ENCODE results near the gene CFHR4. TPM values are rescaled to one million over a fixed set of nuclear protein-coding genes. Genes with fewer than 3 reads are reported as not detected.

The CFHR4 gene
- total and polyA plus RNA-seq, 2 donors (not counting 3 experiments of a cell fraction or from before 2014, with no cell fraction given), result not detected

DNA sequence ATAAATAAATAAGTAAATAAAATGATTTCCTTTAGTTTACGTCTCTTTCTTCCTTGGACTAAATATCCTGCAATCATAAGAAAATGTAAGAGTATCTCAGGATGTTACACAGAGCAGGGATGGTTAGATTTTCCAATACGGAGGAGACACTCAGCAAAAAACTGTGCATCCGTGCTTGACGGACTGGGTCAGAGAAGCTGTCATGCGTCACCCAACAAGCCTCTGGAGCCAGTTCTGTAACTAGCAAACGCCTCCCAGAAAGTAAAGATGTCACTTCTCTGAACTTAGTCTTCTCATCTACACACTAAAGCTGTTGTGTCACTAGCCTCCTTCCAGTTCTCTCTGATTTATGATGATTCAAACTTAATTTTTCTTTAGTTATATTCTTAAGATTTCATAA is 3.4 kb downstream of the CFHR4 start:
- no peaks in the 10 kb centered on the region for H3K79me2 ChIP-seq (ENCODE audit: control insufficient read depth, insufficient read depth, low read length)
- intact Hi-C loops (cut with micrococcal nuclease) (no loop called here), dilution Hi-C loops (cut with MboI; ENCODE audit: extremely low pct_ligation_motif_present, low sequenced_read_pairs) (no loop called here)
- no peak overlapping the region for H3K9ac ChIP-seq (replicated peaks; ENCODE audit: extremely low read depth, insufficient read depth, low read length)
- H3K9me1 ChIP-seq (replicated peaks; ENCODE audit: control insufficient read depth, extremely low read depth, insufficient read depth, low read length), result no peaks in the 10 kb centered on the region
- TF ChIP-seq JUN (IDR thresholded peaks at IDR 0.05; ENCODE audit: borderline replicate concordance, insufficient read depth, insufficient read length, low read depth) (no peak), MYC (IDR thresholded peaks at IDR 0.05; ENCODE audit: low read depth, low read length) (no peak), POLR2A (IDR thresholded peaks at IDR 0.05; ENCODE audit: low read depth, low read length) (no peak), EZH2 (IDR thresholded peaks at IDR 0.05; ENCODE audit: borderline replicate concordance, low read depth, low read length, severe bottlenecking) (no peak), GATA2 (IDR thresholded peaks at IDR 0.05; ENCODE audit: insufficient read depth, insufficient read length, low read depth, low read length) (no peak)
- TF ChIP-seq, protein P1, sequence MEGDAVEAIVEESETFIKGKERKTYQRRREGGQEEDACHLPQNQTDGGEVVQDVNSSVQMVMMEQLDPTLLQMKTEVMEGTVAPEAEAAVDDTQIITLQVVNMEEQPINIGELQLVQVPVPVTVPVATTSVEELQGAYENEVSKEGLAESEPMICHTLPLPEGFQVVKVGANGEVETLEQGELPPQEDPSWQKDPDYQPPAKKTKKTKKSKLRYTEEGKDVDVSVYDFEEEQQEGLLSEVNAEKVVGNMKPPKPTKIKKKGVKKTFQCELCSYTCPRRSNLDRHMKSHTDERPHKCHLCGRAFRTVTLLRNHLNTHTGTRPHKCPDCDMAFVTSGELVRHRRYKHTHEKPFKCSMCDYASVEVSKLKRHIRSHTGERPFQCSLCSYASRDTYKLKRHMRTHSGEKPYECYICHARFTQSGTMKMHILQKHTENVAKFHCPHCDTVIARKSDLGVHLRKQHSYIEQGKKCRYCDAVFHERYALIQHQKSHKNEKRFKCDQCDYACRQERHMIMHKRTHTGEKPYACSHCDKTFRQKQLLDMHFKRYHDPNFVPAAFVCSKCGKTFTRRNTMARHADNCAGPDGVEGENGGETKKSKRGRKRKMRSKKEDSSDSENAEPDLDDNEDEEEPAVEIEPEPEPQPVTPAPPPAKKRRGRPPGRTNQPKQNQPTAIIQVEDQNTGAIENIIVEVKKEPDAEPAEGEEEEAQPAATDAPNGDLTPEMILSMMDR (IDR thresholded peaks at IDR 0.05; ENCODE audit: extremely low read depth in 1 of 2, insufficient read depth in 1 of 2, low read depth in 1 of 2, low read length in 2 of 2), result no peak
- H3K4me3 ChIP-seq (replicated peaks in 1 of 3; ENCODE audit: insufficient read depth in 1 of 3, low read depth in 1 of 3, low read length in 3 of 3), result no peak overlapping the region
- ChIA-PET CTCF (no interaction called here), POLR2A (no interaction called here)
- DNase-seq (ENCODE audit: low read depth, low spot score) (no peak), FAIRE-seq (no peak)
- no peaks in the 10 kb centered on the region for H3K4me1 ChIP-seq (ENCODE audit: control insufficient read depth, extremely low read depth, insufficient read depth, low read length)
- no peaks in the 10 kb centered on the region for H4K20me1 ChIP-seq (replicated peaks; ENCODE audit: control insufficient read depth, extremely low read depth, insufficient read depth, low read length)
- no peaks in the 10 kb centered on the region for H3K27me3 ChIP-seq (ENCODE audit: control insufficient read depth in 2 of 2, insufficient read depth in 2 of 2, low read length in 2 of 2)
- no TSS peak for BruUV-seq (replicated peaks)
- no peaks in the 10 kb centered on the region for H3K36me3 ChIP-seq (ENCODE audit: control insufficient read depth in 2 of 2, extremely low read depth in 1 of 2, insufficient read depth in 2 of 2, low read length in 2 of 2)
- H3K9me3 ChIP-seq (replicated peaks; ENCODE audit: control insufficient read depth, insufficient read depth, low read length), result no peaks in the 10 kb centered on the region
- no peak overlapping the region for H3K4me2 ChIP-seq (ENCODE audit: insufficient read depth, low read length)
- no peak overlapping the region for H2AFZ ChIP-seq (ENCODE audit: low read depth, low read length)
- no peak overlapping the region for H3K27ac ChIP-seq (ENCODE audit: insufficient read depth, low read depth, low read length)

DNA sequence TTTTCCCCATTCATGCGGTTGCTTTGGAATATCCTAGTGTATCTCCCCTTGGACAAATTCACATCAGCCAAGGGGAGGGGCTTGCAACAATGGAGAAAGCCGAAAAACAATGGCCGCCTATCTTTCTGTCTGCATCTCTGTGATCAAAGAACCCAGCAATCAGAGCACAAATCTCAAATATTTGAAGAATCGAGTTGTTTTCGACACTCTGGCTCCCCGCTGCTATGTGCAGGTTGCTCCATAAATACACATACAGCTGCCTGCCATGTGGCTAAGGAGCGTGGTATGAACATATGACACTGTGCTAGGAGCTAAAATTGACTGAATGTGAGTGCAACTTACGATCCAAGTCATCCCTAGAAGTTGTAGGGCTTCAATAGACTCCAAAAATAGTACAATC is 8.5 kb downstream of the CFHR4 start:
- H3K4me3 ChIP-seq (replicated peaks in 1 of 3; ENCODE audit: insufficient read depth in 1 of 3, low read depth in 1 of 3, low read length in 3 of 3), result no peak overlapping the region
- no peaks in the 10 kb centered on the region for H3K9me1 ChIP-seq (replicated peaks; ENCODE audit: control insufficient read depth, extremely low read depth, insufficient read depth, low read length)
- peaks cover 5 to 7% of the 10 kb centered on the region in 2 experiments for H3K27me3 ChIP-seq (ENCODE audit: control insufficient read depth in 2 of 2, insufficient read depth in 2 of 2, low read length in 2 of 2)
- no TSS peak for BruUV-seq (replicated peaks)
- H4K20me1 ChIP-seq (replicated peaks; ENCODE audit: control insufficient read depth, extremely low read depth, insufficient read depth, low read length), result no peaks in the 10 kb centered on the region
- CTCF ChIA-PET, result no interaction called here
- no peak for TF ChIP-seq POLR2A (IDR thresholded peaks at IDR 0.05; ENCODE audit: low read depth, low read length)
- TF ChIP-seq, protein P2, sequence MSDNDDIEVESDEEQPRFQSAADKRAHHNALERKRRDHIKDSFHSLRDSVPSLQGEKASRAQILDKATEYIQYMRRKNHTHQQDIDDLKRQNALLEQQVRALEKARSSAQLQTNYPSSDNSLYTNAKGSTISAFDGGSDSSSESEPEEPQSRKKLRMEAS (IDR thresholded peaks at IDR 0.05; ENCODE audit: insufficient read depth, insufficient read length), result no peak
- TF ChIP-seq GATA2 (IDR thresholded peaks at IDR 0.05; ENCODE audit: insufficient read depth, insufficient read length, low read depth, low read length), result no peak
- TF ChIP-seq MYC (IDR thresholded peaks at IDR 0.05; ENCODE audit: low read depth, low read length), result no peak
- TF ChIP-seq, protein P1 (IDR thresholded peaks at IDR 0.05; ENCODE audit: extremely low read depth in 1 of 2, insufficient read depth in 1 of 2, low read depth in 1 of 2, low read length in 2 of 2), result no peak
- no peak for TF ChIP-seq FOS (IDR thresholded peaks at IDR 0.05; ENCODE audit: borderline replicate concordance, insufficient read depth, low read length)
- no peak for TF ChIP-seq JUN (IDR thresholded peaks at IDR 0.05; ENCODE audit: borderline replicate concordance, insufficient read depth, insufficient read length, low read depth)
- TF ChIP-seq POLR2AphosphoS5 (IDR thresholded peaks at IDR 0.05; ENCODE audit: insufficient read depth, low read depth, low read length), result no peak
- no peak for TF ChIP-seq EZH2 (IDR thresholded peaks at IDR 0.05; ENCODE audit: borderline replicate concordance, low read depth, low read length, severe bottlenecking)
- FAIRE-seq, result no peak
- no peak overlapping the region for H3K4me2 ChIP-seq (ENCODE audit: insufficient read depth, low read length)
- POLR2A ChIA-PET, result no interaction called here
- no peak for DNase-seq (ENCODE audit: low read depth, low spot score)
- H3K79me2 ChIP-seq (ENCODE audit: control insufficient read depth, insufficient read depth, low read length), result no peaks in the 10 kb centered on the region
- dilution Hi-C loops (cut with MboI; ENCODE audit: extremely low pct_ligation_motif_present, low sequenced_read_pairs), result no loop called here
- no peak overlapping the region for H3K27ac ChIP-seq (ENCODE audit: insufficient read depth, low read depth, low read length)
- H3K9ac ChIP-seq (replicated peaks; ENCODE audit: extremely low read depth, insufficient read depth, low read length), result no peak overlapping the region
- no peaks in the 10 kb centered on the region for H3K9me3 ChIP-seq (replicated peaks; ENCODE audit: control insufficient read depth, insufficient read depth, low read length)
- H3K36me3 ChIP-seq (ENCODE audit: control insufficient read depth in 2 of 2, extremely low read depth in 1 of 2, insufficient read depth in 2 of 2, low read length in 2 of 2), result no peaks in the 10 kb centered on the region
- no peak overlapping the region for H2AFZ ChIP-seq (ENCODE audit: low read depth, low read length)
- intact Hi-C loops (cut with micrococcal nuclease), result no loop called here
- no peaks in the 10 kb centered on the region for H3K4me1 ChIP-seq (ENCODE audit: control insufficient read depth, extremely low read depth, insufficient read depth, low read length)
